ENCODE measurements around the gene EPM2A.

- TF ChIP-seq POLR2A (IDR thresholded peaks at IDR 0.05; ENCODE audit: borderline replicate concordance, extremely low read depth, insufficient read depth, insufficient read length): no peak
- TF ChIP-seq, protein P1, sequence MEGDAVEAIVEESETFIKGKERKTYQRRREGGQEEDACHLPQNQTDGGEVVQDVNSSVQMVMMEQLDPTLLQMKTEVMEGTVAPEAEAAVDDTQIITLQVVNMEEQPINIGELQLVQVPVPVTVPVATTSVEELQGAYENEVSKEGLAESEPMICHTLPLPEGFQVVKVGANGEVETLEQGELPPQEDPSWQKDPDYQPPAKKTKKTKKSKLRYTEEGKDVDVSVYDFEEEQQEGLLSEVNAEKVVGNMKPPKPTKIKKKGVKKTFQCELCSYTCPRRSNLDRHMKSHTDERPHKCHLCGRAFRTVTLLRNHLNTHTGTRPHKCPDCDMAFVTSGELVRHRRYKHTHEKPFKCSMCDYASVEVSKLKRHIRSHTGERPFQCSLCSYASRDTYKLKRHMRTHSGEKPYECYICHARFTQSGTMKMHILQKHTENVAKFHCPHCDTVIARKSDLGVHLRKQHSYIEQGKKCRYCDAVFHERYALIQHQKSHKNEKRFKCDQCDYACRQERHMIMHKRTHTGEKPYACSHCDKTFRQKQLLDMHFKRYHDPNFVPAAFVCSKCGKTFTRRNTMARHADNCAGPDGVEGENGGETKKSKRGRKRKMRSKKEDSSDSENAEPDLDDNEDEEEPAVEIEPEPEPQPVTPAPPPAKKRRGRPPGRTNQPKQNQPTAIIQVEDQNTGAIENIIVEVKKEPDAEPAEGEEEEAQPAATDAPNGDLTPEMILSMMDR (IDR thresholded peaks at IDR 0.05 in 2 of 3, conservative IDR thresholded peaks at IDR 0.05 in 1 of 3; ENCODE audit: borderline replicate concordance in 1 of 3, insufficient read depth in 1 of 3, low read depth in 2 of 3, low read length in 2 of 3): no peak
- TF ChIP-seq, protein P2, sequence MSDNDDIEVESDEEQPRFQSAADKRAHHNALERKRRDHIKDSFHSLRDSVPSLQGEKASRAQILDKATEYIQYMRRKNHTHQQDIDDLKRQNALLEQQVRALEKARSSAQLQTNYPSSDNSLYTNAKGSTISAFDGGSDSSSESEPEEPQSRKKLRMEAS (IDR thresholded peaks at IDR 0.05): no peak
- TF ChIP-seq EZH2 (IDR thresholded peaks at IDR 0.05): no peak
- no peak for TF ChIP-seq ZFX (IDR thresholded peaks at IDR 0.05)
These were observed 49.4 kb upstream of the EPM2A start for GRCh38 chr6:145784683-145785082.
